WTC11 (cell line): ENCODE measurements around the gene HAUS8. TPM values are rescaled to one million over a fixed set of nuclear protein-coding genes. Genes with fewer than 3 reads are reported as not detected.

ENCODE experiments used
- ATAC-seq: fragments of 200-7000 bp; cut with Tn5 transposase; 2 replicates; pipeline ENCODE4 v1.10.0; 2021; ENCODE audit warnings: mild to moderate bottlenecking, moderate library complexity
- CTCF ChIA-PET: fragments of 300-600 bp; sonication (Branson Sonifier 250); formaldehyde crosslinking; loops from one replicate; lab custom pipeline; 2021; ENCODE audit warnings: antibody characterized with exemption; lab: Charles Lee
- POLR2A ChIA-PET: fragments of 350-600 bp; sonication (Branson Sonifier 250); formaldehyde crosslinking; loops from one replicate; lab custom pipeline; 2021; ENCODE audit warnings: antibody characterized with exemption; lab: Charles Lee
- DNase-seq: peaks from one replicate; pipeline ENCODE4 v3.0.0; 2021; ENCODE audit warnings: low spot score
- H3K27ac Mint-ChIP-seq: 2 replicates; pipeline ENCODE4 v1.8.0; 2021; ENCODE audit warnings: mixed read lengths
- H3K27me3 Mint-ChIP-seq: 2 replicates; pipeline ENCODE4 v1.8.0; 2021; ENCODE audit warnings: low read depth, mild to moderate bottlenecking, moderate library complexity, mixed read lengths
- H3K36me3 Mint-ChIP-seq: 2 replicates; pipeline ENCODE4 v1.8.0; 2021; ENCODE audit warnings: mixed read lengths
- H3K4me1 Mint-ChIP-seq: 2 replicates; pipeline ENCODE4 v1.8.0; 2022; ENCODE audit warnings: mixed read lengths
- H3K4me3 Mint-ChIP-seq: 2 replicates; pipeline ENCODE4 v1.8.0; 2021; ENCODE audit warnings: mild to moderate bottlenecking, moderate library complexity, mixed read lengths
- H3K9me3 Mint-ChIP-seq: 2 replicates; pipeline ENCODE4 v1.8.0; 2021; ENCODE audit warnings: mixed read lengths
- ARID4B ChIP-seq: sonication (generic); formaldehyde crosslinking; IDR thresholded peaks from 2 replicates; pipeline ENCODE4 v1.8.0; 2023; ENCODE audit warnings: missing genetic modification reagents, mild to moderate bottlenecking, borderline replicate concordance
- CBFB ChIP-seq: sonication (generic); formaldehyde crosslinking; IDR thresholded peaks from 2 replicates; pipeline ENCODE4 v1.8.1; 2022; ENCODE audit warnings: mild to moderate bottlenecking, low read depth, missing genetic modification reagents
- E2F4 ChIP-seq: sonication (generic); formaldehyde crosslinking; IDR thresholded peaks from 2 replicates; pipeline ENCODE4 v1.8.1; 2022; ENCODE audit warnings: low read depth, mild to moderate bottlenecking, moderate library complexity, missing genetic modification reagents, borderline replicate concordance
- FOXJ3 ChIP-seq: sonication (generic); formaldehyde crosslinking; IDR thresholded peaks from 2 replicates; pipeline ENCODE4 v1.9.0; 2021; ENCODE audit warnings: missing genetic modification reagents, mild to moderate bottlenecking, borderline replicate concordance
- FOXK1 ChIP-seq: sonication (generic); formaldehyde crosslinking; IDR thresholded peaks from 2 replicates; pipeline ENCODE4 v1.8.0; 2022; ENCODE audit warnings: mild to moderate bottlenecking, moderate library complexity, missing genetic modification reagents
- FOXP1 ChIP-seq: sonication (generic); formaldehyde crosslinking; IDR thresholded peaks from 2 replicates; pipeline ENCODE4 v1.8.0; 2022; ENCODE audit warnings: missing genetic modification reagents, mild to moderate bottlenecking, moderate library complexity, borderline replicate concordance
- GRHL2 ChIP-seq: fragments of 250-450 bp; sonication (Bioruptor Pico); IDR thresholded peaks from 2 replicates; pipeline ENCODE4 v1.8.0; 2022; ENCODE audit warnings: mild to moderate bottlenecking, moderate library complexity; ENCODE audit not compliant: insufficient replicate concordance, severe bottlenecking
- IRF2 ChIP-seq: sonication (generic); formaldehyde crosslinking; IDR thresholded peaks from 2 replicates; pipeline ENCODE4 v1.8.0; 2022; ENCODE audit warnings: low read depth, missing genetic modification reagents, borderline replicate concordance
- JUN ChIP-seq: sonication (generic); formaldehyde crosslinking; IDR thresholded peaks from 2 replicates; pipeline ENCODE4 v1.8.0; 2023; ENCODE audit warnings: mild to moderate bottlenecking, missing genetic modification reagents
- MAX ChIP-seq: sonication (generic); formaldehyde crosslinking; IDR thresholded peaks from 2 replicates; pipeline ENCODE4 v1.8.0; 2022; ENCODE audit warnings: mild to moderate bottlenecking, missing genetic modification reagents
- MLX ChIP-seq: sonication (generic); formaldehyde crosslinking; IDR thresholded peaks from 2 replicates; pipeline ENCODE4 v1.8.1; 2023; ENCODE audit warnings: mild to moderate bottlenecking, missing genetic modification reagents, moderate library complexity
- RELA ChIP-seq: sonication (generic); formaldehyde crosslinking; IDR thresholded peaks from 2 replicates; pipeline ENCODE4 v1.8.1; 2022; ENCODE audit warnings: missing genetic modification reagents, mild to moderate bottlenecking, borderline replicate concordance
- RORB ChIP-seq: fragments of 250-450 bp; sonication (Bioruptor Pico); IDR thresholded peaks from 2 replicates; pipeline ENCODE4 v1.9.0; 2021; ENCODE audit warnings: mild to moderate bottlenecking
- STAT6 ChIP-seq: sonication (generic); formaldehyde crosslinking; conservative IDR thresholded peaks from 2 replicates; pipeline ENCODE4 v1.8.1; 2023; ENCODE audit warnings: mild to moderate bottlenecking, low read depth, missing genetic modification reagents, moderate library complexity
- ZNF121 ChIP-seq: sonication (generic); formaldehyde crosslinking; IDR thresholded peaks from 2 replicates; pipeline ENCODE4 v1.8.0; 2023; ENCODE audit warnings: missing genetic modification reagents
- ZNF219 ChIP-seq: sonication (generic); formaldehyde crosslinking; IDR thresholded peaks from 2 replicates; pipeline ENCODE4 v1.8.0; 2023; ENCODE audit warnings: missing genetic modification reagents, mild to moderate bottlenecking, borderline replicate concordance
- ZNF425 ChIP-seq: fragments of 250-450 bp; sonication (Bioruptor Pico); conservative IDR thresholded peaks from 2 replicates; pipeline ENCODE4 v1.9.0; 2021; ENCODE audit warnings: mild to moderate bottlenecking
- ZNF671 ChIP-seq: fragments of 250-450 bp; sonication (Bioruptor Pico); IDR thresholded peaks from 2 replicates; pipeline ENCODE4 v1.8.0; 2021; ENCODE audit warnings: mild to moderate bottlenecking
- total RNA-seq: library from RNA; stranded (reverse); gene quantifications from 3 replicates; pipeline ENCODE4 v1.2.3, GENCODE V29; 2021

Gene HAUS8
- total RNA-seq, 1 experiment from 2014 or later: 29.7 TPM

- no peaks in the 10 kb centered on the region for H3K27me3 Mint-ChIP-seq
- CTCF ChIA-PET: interaction anchor here (0.6 kb wide), 1 partner anchor 959 kb away, joined by 3 read pairs; no protein-coding TSS in a partner anchor
These were observed 4.3 kb downstream of the HAUS8 start for GRCh38 chr19:17070912-17071311.

More at GRCh38 chr19:17070912-17071311, 4.3 kb downstream of the HAUS8 start:
- H3K4me1 Mint-ChIP-seq: peaks cover 39% of the 10 kb centered on the region
- no peak for ATAC-seq
- POLR2A ChIA-PET: no interaction called here
- TF ChIP-seq CBFB: no peak
- TF ChIP-seq RORB: no peak
- TF ChIP-seq E2F4: no peak
- no peak for TF ChIP-seq ZNF121 (CRISPR knock-in tag)
- TF ChIP-seq ZNF425 (CRISPR knock-in tag): no peak
- no peak for TF ChIP-seq GRHL2 (CRISPR knock-in tag)
- no peak for TF ChIP-seq RELA (CRISPR knock-in tag)
- no peak for TF ChIP-seq FOXJ3 (CRISPR knock-in tag)
- TF ChIP-seq STAT6 (CRISPR knock-in tag): no peak
- TF ChIP-seq MAX (CRISPR knock-in tag): no peak
- no peak for TF ChIP-seq FOXP1 (CRISPR knock-in tag)
- TF ChIP-seq ARID4B (CRISPR knock-in tag): no peak
- no peak for TF ChIP-seq JUN (CRISPR knock-in tag)
- no peak for TF ChIP-seq ZNF671 (CRISPR knock-in tag)
- no peak for TF ChIP-seq MLX
- TF ChIP-seq FOXK1 (CRISPR knock-in tag): no peak
- TF ChIP-seq ZNF219: no peak
- no peak for TF ChIP-seq IRF2 (CRISPR knock-in tag)
- TF ChIP-seq, all 79 proteins: peak for 0
- no peak overlapping the region for H3K4me3 Mint-ChIP-seq
- H3K36me3 Mint-ChIP-seq: peaks cover 40% of the 10 kb centered on the region
- no peak for DNase-seq
- H3K27ac Mint-ChIP-seq: no peak overlapping the region; the same call in 1 of the 2 replicates
- no peaks in the 10 kb centered on the region for H3K9me3 Mint-ChIP-seq
